ENCODE measurements around the gene TRIM65.

DNA sequence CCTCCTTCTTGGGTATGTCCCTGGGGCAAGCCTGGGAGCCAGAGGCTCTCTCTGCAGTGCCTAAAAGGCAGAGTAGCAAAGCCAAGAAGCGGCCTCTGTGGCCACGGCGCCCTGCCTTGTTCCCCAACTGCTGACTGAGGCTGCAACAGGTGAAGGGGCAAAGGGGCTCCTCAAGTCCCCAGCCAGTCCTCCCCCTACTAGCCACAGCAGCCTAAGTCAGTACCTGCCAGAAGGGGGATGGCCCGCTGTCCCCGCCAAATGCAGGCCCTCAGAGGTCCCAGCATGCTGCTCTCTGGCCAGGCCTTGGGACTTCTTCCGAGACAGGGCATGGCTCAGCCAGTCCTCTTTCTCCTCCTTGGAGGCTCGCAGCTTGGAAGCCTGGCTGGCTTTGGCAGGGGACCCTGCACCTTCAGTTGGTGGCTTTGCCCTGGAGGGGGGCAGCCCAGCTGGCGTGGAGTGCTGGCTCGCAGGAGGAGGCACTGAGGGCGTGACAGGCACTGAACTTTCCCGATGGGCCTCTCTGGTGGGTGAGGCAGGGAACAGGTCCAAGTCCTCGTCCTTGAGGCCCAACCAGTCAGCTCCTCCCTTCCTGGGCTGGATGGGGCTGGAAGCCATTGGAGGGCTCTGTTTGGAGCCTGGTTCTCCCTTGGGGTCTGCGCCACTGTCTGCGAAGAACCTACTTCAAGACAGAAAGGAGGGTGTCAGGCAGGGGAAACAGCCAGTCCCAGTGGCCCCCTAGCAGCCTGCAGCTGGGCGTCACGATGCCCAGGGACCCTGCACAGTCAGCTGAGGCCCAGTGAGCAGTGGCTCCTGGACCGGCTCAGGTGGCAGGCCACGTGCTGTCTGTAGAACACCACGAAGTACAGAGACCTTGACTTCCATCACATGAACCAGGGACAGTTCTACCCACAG is 26.5 kb upstream of the TRIM65 start:
- TF ChIP-seq CTCF (IDR thresholded peaks at IDR 0.05) = no peak
- TF ChIP-seq POLR2A (IDR thresholded peaks at IDR 0.05; ENCODE audit: low read depth) = no peak

Measured in esophagus muscularis mucosa (tissue), 3 donors.